GM23338 (cell line): Measurements from ENCODE around the gene HELQ. TPM values are rescaled to one million over a fixed set of nuclear protein-coding genes. Genes with fewer than 3 reads are reported as not detected.

Source experiments
- ATAC-seq: fragments of 200-7000 bp; cut with Tn5 transposase; 3 replicates; pipeline ENCODE4 v1.9.1; 2020
- DNase-seq: peaks from one replicate; pipeline ENCODE4 v3.0.0-alpha.2; 2015; ENCODE audit warnings: low spot score
- H2AFZ ChIP-seq: fragments of 200-600 bp; sonication (generic); 2 replicates; pipeline ENCODE4 v1.8.0; 2016; ENCODE audit warnings: antibody characterized with exemption, mild to moderate bottlenecking, moderate library complexity
- H3F3A ChIP-seq: fragments of 200-600 bp; sonication (generic); replicated peaks from 2 replicates; pipeline ENCODE4 v1.8.0; 2017; ENCODE audit warnings: antibody characterized with exemption, mixed run types, low read depth
- H3K27ac ChIP-seq: fragments of 200-600 bp; sonication (generic); 2 replicates; pipeline ENCODE4 v1.6.1; 2016; ENCODE audit warnings: low read depth
- H3K27me3 ChIP-seq: fragments of 200-600 bp; sonication (generic); 2 replicates; pipeline ENCODE4 v1.8.0; 2016; ENCODE audit warnings: mild to moderate bottlenecking, mixed run types, moderate library complexity; ENCODE audit not compliant: insufficient read depth
- H3K36me3 ChIP-seq: fragments of 200-600 bp; sonication (generic); 2 replicates; pipeline ENCODE4 v1.8.0; 2016; ENCODE audit warnings: mild to moderate bottlenecking; ENCODE audit not compliant: insufficient read depth
- H3K4me1 ChIP-seq: fragments of 200-600 bp; sonication (generic); 2 replicates; pipeline ENCODE4 v1.8.0; 2016; ENCODE audit warnings: mild to moderate bottlenecking, moderate library complexity; ENCODE audit not compliant: insufficient read depth
- H3K4me2 ChIP-seq: fragments of 200-600 bp; sonication (generic); 2 replicates; pipeline ENCODE4 v1.7.1; 2017; ENCODE audit warnings: mixed run types
- H3K4me3 ChIP-seq: fragments of 200-600 bp; sonication (generic); 2 replicates; pipeline ENCODE4 v1.6.1; 2016; ENCODE audit warnings: mixed run types
- H3K79me2 ChIP-seq: fragments of 200-600 bp; sonication (generic); replicated peaks from 2 replicates; pipeline ENCODE4 v1.8.0; 2017; ENCODE audit warnings: mild to moderate bottlenecking; ENCODE audit not compliant: insufficient read depth
- H3K9me2 ChIP-seq: fragments of 200-600 bp; sonication (generic); 2 replicates; pipeline ENCODE4 v1.8.0; 2017; ENCODE audit not compliant: insufficient read depth
- H4K20me1 ChIP-seq: fragments of 200-600 bp; sonication (generic); replicated peaks from 2 replicates; pipeline ENCODE4 v1.8.0; 2017; ENCODE audit warnings: mild to moderate bottlenecking; ENCODE audit not compliant: insufficient read depth
- H3K27ac Mint-ChIP-seq: 2 replicates; pipeline ENCODE4 v1.8.0; 2020; ENCODE audit warnings: inconsistent platforms, mild to moderate bottlenecking, moderate library complexity, mixed read lengths
- H3K27me3 Mint-ChIP-seq: 3 replicates; pipeline ENCODE4 v1.8.0; 2022; ENCODE audit warnings: low read depth, mild to moderate bottlenecking, moderate library complexity, mixed read lengths, inconsistent platforms; ENCODE audit not compliant: insufficient read depth, poor library complexity
- H3K36me3 Mint-ChIP-seq: 3 replicates; pipeline ENCODE4 v1.8.0; 2021; ENCODE audit warnings: low read depth, mild to moderate bottlenecking, inconsistent platforms, moderate library complexity, mixed read lengths
- H3K4me1 Mint-ChIP-seq: 3 replicates; pipeline ENCODE4 v1.8.0; 2020; ENCODE audit warnings: mild to moderate bottlenecking, inconsistent platforms, mixed read lengths
- H3K4me3 Mint-ChIP-seq: 3 replicates; pipeline ENCODE4 v1.8.0; 2021; ENCODE audit warnings: moderate library complexity, mild to moderate bottlenecking, inconsistent platforms, mixed read lengths
- H3K9me3 Mint-ChIP-seq: 3 replicates; pipeline ENCODE4 v1.8.0; 2020; ENCODE audit warnings: moderate library complexity, mild to moderate bottlenecking, inconsistent platforms, mixed read lengths
- CREB1 ChIP-seq: fragments of 250-450 bp; sonication (Bioruptor Pico); IDR thresholded peaks from 2 replicates; pipeline ENCODE4 v1.5.0; 2020; ENCODE audit warnings: low read depth, mild to moderate bottlenecking, moderate library complexity
- EZH2 ChIP-seq: fragments of 200-600 bp; sonication (generic); IDR thresholded peaks from one replicate; pipeline ENCODE4 v1.8.0; 2017; ENCODE audit warnings: antibody characterized with exemption, mild to moderate bottlenecking, low read depth; ENCODE audit not compliant: unreplicated experiment
- EZH2phosphoT487 ChIP-seq: fragments of 200-600 bp; sonication (generic); IDR thresholded peaks from one replicate; pipeline ENCODE4 v1.8.1; 2018; ENCODE audit warnings: antibody characterized with exemption; ENCODE audit not compliant: unreplicated experiment
- NANOG ChIP-seq: IDR thresholded peaks from 2 replicates; pipeline ENCODE4 v1.6.1; 2016; ENCODE audit warnings: antibody characterized with exemption, borderline replicate concordance
- STAT1 ChIP-seq: IDR thresholded peaks from one replicate; pipeline ENCODE4 v1.6.1; 2016; ENCODE audit warnings: antibody characterized with exemption; ENCODE audit not compliant: unreplicated experiment
- ZNF114 ChIP-seq: fragments of 250-450 bp; sonication (Bioruptor Pico); IDR thresholded peaks from 2 replicates; pipeline ENCODE4 v1.5.0; 2020; ENCODE audit warnings: mild to moderate bottlenecking, moderate library complexity
- polyA plus RNA-seq: library from polyadenylated mRNA; unstranded; fragments of >200 nt; fragmentation: Nextera tagmentation; extraction: Ambion mirVana; gene quantifications from 2 replicates; pipeline ENCODE4 v1.2.1, GENCODE V29; 2016
- total RNA-seq: library from RNA; depleted of rRNA; stranded (reverse); fragments of >200 nt; shearing (Covaris generic); gene quantifications from 2 replicates; pipeline ENCODE4 v1.2.3, GENCODE V29; 2014
- TF ChIP-seq, protein P1 (sequence below): IDR thresholded peaks from 2 replicates; pipeline ENCODE4 v1.6.1; 2016; ENCODE audit warnings: antibody characterized with exemption
- TF ChIP-seq, protein P2 (sequence below): fragments of 250-450 bp; sonication (Bioruptor Pico); IDR thresholded peaks from 2 replicates; pipeline ENCODE4 v1.5.0; 2020; ENCODE audit warnings: mild to moderate bottlenecking, moderate library complexity

Gene HELQ
- total and polyA plus RNA-seq, 2 experiments from 2014 or later: 6.8 to 8.1 TPM

DNA sequence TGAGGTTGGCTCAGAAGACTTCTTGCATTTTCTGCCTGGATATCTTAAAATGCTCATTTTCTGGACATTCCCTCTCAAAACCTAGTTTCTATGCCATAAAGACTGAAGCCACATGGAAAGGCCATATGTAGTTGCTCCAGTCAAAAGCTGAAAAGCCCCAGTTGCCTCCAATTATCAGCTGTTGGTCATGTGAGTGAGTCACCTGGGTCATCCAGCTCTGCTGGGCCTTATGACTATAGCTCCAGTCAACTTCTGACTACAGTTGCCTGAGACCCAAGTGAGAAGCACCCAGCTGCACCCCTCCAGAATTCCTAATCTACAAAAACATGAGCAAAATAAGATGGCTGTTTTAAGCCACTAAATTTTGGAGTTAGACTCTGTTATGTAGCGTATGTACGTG is 41.9 kb downstream of the HELQ start:
- H3K27ac Mint-ChIP-seq: no peak overlapping the region
- Histone ChIP-seq H3K79me2 (no peaks in the 10 kb centered on the region), H3K27me3 (no peaks in the 10 kb centered on the region), H3K36me3 (no peaks in the 10 kb centered on the region), H3K4me3 (no peak overlapping the region), H3K9me2 (no peaks in the 10 kb centered on the region), H3K4me2 (no peak overlapping the region), H3K27ac (no peak overlapping the region), H3F3A (no peaks in the 10 kb centered on the region), H3K4me1 (no peaks in the 10 kb centered on the region), H4K20me1 (no peaks in the 10 kb centered on the region), H2AFZ (no peak overlapping the region)
- TF ChIP-seq EZH2phosphoT487: no peak
- no peak for TF ChIP-seq ZNF114 (CRISPR knock-in tag)
- TF ChIP-seq NANOG: no peak
- TF ChIP-seq EZH2: no peak
- TF ChIP-seq, protein P1, sequence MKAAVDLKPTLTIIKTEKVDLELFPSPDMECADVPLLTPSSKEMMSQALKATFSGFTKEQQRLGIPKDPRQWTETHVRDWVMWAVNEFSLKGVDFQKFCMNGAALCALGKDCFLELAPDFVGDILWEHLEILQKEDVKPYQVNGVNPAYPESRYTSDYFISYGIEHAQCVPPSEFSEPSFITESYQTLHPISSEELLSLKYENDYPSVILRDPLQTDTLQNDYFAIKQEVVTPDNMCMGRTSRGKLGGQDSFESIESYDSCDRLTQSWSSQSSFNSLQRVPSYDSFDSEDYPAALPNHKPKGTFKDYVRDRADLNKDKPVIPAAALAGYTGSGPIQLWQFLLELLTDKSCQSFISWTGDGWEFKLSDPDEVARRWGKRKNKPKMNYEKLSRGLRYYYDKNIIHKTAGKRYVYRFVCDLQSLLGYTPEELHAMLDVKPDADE: no peak
- TF ChIP-seq, protein P2, sequence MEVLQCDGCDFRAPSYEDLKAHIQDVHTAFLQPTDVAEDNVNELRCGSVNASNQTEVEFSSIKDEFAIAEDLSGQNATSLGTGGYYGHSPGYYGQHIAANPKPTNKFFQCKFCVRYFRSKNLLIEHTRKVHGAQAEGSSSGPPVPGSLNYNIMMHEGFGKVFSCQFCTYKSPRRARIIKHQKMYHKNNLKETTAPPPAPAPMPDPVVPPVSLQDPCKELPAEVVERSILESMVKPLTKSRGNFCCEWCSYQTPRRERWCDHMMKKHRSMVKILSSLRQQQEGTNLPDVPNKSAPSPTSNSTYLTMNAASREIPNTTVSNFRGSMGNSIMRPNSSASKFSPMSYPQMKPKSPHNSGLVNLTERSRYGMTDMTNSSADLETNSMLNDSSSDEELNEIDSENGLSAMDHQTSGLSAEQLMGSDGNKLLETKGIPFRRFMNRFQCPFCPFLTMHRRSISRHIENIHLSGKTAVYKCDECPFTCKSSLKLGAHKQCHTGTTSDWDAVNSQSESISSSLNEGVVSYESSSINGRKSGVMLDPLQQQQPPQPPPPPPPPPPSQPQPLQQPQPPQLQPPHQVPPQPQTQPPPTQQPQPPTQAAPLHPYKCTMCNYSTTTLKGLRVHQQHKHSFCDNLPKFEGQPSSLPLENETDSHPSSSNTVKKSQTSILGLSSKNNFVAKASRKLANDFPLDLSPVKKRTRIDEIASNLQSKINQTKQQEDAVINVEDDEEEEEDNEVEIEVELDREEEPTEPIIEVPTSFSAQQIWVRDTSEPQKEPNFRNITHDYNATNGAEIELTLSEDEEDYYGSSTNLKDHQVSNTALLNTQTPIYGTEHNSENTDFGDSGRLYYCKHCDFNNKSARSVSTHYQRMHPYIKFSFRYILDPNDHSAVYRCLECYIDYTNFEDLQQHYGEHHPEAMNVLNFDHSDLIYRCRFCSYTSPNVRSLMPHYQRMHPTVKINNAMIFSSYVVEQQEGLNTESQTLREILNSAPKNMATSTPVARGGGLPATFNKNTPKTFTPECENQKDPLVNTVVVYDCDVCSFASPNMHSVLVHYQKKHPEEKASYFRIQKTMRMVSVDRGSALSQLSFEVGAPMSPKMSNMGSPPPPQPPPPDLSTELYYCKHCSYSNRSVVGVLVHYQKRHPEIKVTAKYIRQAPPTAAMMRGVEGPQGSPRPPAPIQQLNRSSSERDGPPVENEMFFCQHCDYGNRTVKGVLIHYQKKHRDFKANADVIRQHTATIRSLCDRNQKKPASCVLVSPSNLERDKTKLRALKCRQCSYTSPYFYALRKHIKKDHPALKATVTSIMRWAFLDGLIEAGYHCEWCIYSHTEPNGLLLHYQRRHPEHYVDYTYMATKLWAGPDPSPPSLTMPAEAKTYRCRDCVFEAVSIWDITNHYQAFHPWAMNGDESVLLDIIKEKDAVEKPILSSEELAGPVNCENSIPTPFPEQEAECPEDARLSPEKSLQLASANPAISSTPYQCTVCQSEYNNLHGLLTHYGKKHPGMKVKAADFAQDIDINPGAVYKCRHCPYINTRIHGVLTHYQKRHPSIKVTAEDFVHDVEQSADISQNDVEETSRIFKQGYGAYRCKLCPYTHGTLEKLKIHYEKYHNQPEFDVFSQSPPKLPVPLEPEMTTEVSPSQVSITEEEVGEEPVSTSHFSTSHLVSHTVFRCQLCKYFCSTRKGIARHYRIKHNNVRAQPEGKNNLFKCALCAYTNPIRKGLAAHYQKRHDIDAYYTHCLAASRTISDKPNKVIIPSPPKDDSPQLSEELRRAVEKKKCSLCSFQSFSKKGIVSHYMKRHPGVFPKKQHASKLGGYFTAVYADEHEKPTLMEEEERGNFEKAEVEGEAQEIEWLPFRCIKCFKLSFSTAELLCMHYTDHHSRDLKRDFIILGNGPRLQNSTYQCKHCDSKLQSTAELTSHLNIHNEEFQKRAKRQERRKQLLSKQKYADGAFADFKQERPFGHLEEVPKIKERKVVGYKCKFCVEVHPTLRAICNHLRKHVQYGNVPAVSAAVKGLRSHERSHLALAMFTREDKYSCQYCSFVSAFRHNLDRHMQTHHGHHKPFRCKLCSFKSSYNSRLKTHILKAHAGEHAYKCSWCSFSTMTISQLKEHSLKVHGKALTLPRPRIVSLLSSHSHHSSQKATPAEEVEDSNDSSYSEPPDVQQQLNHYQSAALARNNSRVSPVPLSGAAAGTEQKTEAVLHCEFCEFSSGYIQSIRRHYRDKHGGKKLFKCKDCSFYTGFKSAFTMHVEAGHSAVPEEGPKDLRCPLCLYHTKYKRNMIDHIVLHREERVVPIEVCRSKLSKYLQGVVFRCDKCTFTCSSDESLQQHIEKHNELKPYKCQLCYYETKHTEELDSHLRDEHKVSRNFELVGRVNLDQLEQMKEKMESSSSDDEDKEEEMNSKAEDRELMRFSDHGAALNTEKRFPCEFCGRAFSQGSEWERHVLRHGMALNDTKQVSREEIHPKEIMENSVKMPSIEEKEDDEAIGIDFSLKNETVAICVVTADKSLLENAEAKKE (CRISPR knock-in tag): no peak
- TF ChIP-seq CREB1: no peak
- no peak for TF ChIP-seq STAT1
- no peak overlapping the region for H3K4me3 Mint-ChIP-seq
- DNase-seq (no peak), ATAC-seq (no peak)
- H3K4me1 Mint-ChIP-seq: no peaks in the 10 kb centered on the region
- H3K36me3 Mint-ChIP-seq: peaks cover 2% of the 10 kb centered on the region; the same call in 1 of the 3 replicates
- H3K9me3 Mint-ChIP-seq: no peaks in the 10 kb centered on the region
- no peaks in the 10 kb centered on the region for H3K27me3 Mint-ChIP-seq
